ENCODE data around the gene LRRC59.

Gene LRRC59

GRCh38 chr17:50355701-50356341 is 41.5 kb downstream of the LRRC59 start:
- no peak for DNase-seq (ENCODE audit: low read depth)
- no peak overlapping the region for H3K4me3 ChIP-seq (ENCODE audit: low read length)
- TF ChIP-seq CTCF (conservative IDR thresholded peaks at IDR 0.05; ENCODE audit: low read length), result no peak

GRCh38 chr17:50355336-50355700 is 42.0 kb downstream of the LRRC59 start:
- TF ChIP-seq CTCF (conservative IDR thresholded peaks at IDR 0.05; ENCODE audit: low read length), result no peak
- no peak for DNase-seq (ENCODE audit: low read depth)
- no peak overlapping the region for H3K4me3 ChIP-seq (ENCODE audit: low read length)

- H3K4me3 ChIP-seq (ENCODE audit: low read length), result no peak overlapping the region
- DNase-seq (ENCODE audit: low read depth), result no peak
- TF ChIP-seq CTCF (conservative IDR thresholded peaks at IDR 0.05; ENCODE audit: low read length), result no peak
These were observed 42.5 kb downstream of the LRRC59 start for GRCh38 chr17:50354776-50355175.

GRCh38 chr17:50354198-50354597 is 43.1 kb downstream of the LRRC59 start:
- no peak for TF ChIP-seq CTCF (conservative IDR thresholded peaks at IDR 0.05; ENCODE audit: low read length)

GRCh38 chr17:50353600-50354195 is 43.6 kb downstream of the LRRC59 start:
- TF ChIP-seq CTCF (conservative IDR thresholded peaks at IDR 0.05; ENCODE audit: low read length), result no peak
- H3K4me3 ChIP-seq (ENCODE audit: low read length), result no peak overlapping the region
- DNase-seq (ENCODE audit: low read depth), result no peak

More at GRCh38 chr17:50354198-50354597, 43.1 kb downstream of the LRRC59 start:
- DNase-seq (ENCODE audit: low read depth), result no peak
- no peak overlapping the region for H3K4me3 ChIP-seq (ENCODE audit: low read length)

- DNase-seq (ENCODE audit: low read depth), result no peak
- no peak for TF ChIP-seq CTCF (conservative IDR thresholded peaks at IDR 0.05; ENCODE audit: low read length)
- H3K4me3 ChIP-seq (ENCODE audit: low read length), result no peak overlapping the region
These were observed 44.4 kb downstream of the LRRC59 start for GRCh38 chr17:50352693-50353599.

Measured in AG10803 (cell line).